Astrocyte (in vitro differentiated cells and primary cell): Measurements from ENCODE around the gene SND1.

ENCODE experiments used
- CTCF ChIP-seq: IDR thresholded peaks from 2 replicates; pipeline ENCODE4 v1.5.1; 2011; ENCODE audit warnings: low read depth, mild to moderate bottlenecking, inconsistent platforms, low read length, moderate library complexity; ENCODE audit not compliant: insufficient read depth
- EZH2 ChIP-seq: IDR thresholded peaks from 2 replicates; pipeline ENCODE4 v1.6.1; 2012; ENCODE audit warnings: mild to moderate bottlenecking, low read length, inconsistent platforms; ENCODE audit not compliant: insufficient read depth

DNA sequence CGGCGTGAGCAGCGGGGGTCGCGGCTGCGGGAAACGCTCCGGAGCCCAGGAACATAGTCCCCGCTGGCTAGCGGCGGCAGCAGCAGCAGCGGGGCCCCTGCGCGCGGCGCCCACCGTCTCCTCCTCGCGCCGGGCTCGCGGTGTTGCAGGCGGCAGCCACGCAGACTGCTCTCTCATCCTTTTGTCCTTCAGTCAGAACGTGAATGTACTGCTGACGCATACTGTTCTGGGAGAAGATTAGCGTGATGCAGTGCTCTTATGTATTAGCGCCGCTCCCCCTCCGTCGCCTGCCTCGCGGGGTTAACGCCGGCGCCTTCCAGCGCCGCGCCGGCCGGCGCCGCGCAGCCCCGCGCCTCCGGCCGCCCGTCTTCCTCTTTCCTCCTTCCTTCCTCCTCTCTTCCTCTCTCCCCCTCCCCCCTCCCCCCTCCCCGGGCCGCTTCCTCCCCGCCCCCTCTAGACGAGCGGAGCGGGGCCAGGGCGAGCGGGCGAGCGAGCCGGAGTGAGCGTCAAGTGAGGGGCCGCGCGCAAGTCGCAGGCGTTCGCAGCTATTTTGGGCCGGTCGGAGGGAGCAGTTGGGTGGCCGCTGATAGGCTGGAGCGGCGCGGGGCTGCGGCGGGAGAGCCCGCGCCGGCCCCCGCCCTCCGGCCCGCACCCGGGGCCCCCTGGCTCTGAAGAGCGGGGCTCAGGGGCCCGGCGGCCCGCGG is 380.1 kb downstream of the SND1 start:
- TF ChIP-seq CTCF (no peak), EZH2 (no peak)
